Muscle of leg (tissue), 11 donors: ENCODE measurements around the gene NDUFS5. TPM values are rescaled to one million over a fixed set of nuclear protein-coding genes. Genes with fewer than 3 reads are reported as not detected.
"Not testable (repeated sequence)": the region's sequence is repeated elsewhere in the genome, so short reads cannot be mapped to it uniquely, and the experiment has no call there.

ENCODE experiments used
- DNase-seq: peaks from one replicate; pipeline ENCODE4 v3.0.0; 2013
- H3K27ac ChIP-seq: one replicate; pipeline ENCODE4 v1.5.1; 2013; ENCODE audit warnings: mild to moderate bottlenecking, low read length, control low read depth
- H3K27me3 ChIP-seq: one replicate; pipeline ENCODE4 v1.6.1; 2013; ENCODE audit warnings: low read length; ENCODE audit not compliant: control insufficient read depth, insufficient read depth
- H3K36me3 ChIP-seq: one replicate; pipeline ENCODE4 v1.6.1; 2013; ENCODE audit warnings: low read length; ENCODE audit not compliant: control insufficient read depth, insufficient read depth
- H3K4me1 ChIP-seq: one replicate; pipeline ENCODE4 v1.6.1; 2013; ENCODE audit warnings: low read length; ENCODE audit not compliant: control insufficient read depth, insufficient read depth
- H3K4me3 ChIP-seq: one replicate; pipeline ENCODE4 v1.5.1; 2013; ENCODE audit warnings: low read length, control low read depth
- H3K9me3 ChIP-seq: replicated peaks from 2 replicates; pipeline ENCODE4 v1.6.1; 2013; ENCODE audit warnings: low read depth, low read length; ENCODE audit not compliant: control insufficient read depth
- WGBS: methylation state at CpG from one replicate; pipeline ENCODE4 v1.1.5; 2013; ENCODE audit warnings: missing lambda C conversion rate; ENCODE audit not compliant: insufficient coverage; 5-methylcytosine and 5-hydroxymethylcytosine counted together
- polyA plus RNA-seq, 8 donors: library from polyadenylated mRNA; unstranded; fragments of 120-200 nt; gene quantifications; one replicate each; pipeline versions ENCODE4 v1.2.1 to v1.2.3, GENCODE V29; 2013; ENCODE audit warnings: inconsistent platforms in 1 of 8, low replicate concordance in 1 of 8; ENCODE audit not compliant: insufficient read length in 8 of 8, insufficient read depth in 1 of 8
- total RNA-seq: library from RNA; stranded (reverse); fragments of 120-200 nt; gene quantifications from one replicate; pipeline ENCODE4 v1.2.4, GENCODE V29; 2013

The NDUFS5 gene
- total and polyA plus RNA-seq, 9 donors: 248 to 452 (median 292) TPM

- H3K9me3 ChIP-seq: no peaks in the 10 kb centered on the region
- no peak overlapping the region for H3K27ac ChIP-seq
- 91% methylated on average over 10 of the region's 13 CpGs for WGBS
- no peaks in the 10 kb centered on the region for H3K4me1 ChIP-seq
- H3K36me3 ChIP-seq: peaks cover 57% of the 10 kb centered on the region
- no peak overlapping the region for H3K4me3 ChIP-seq
- DNase-seq: no peak
- H3K27me3 ChIP-seq: no peaks in the 10 kb centered on the region
Observed at GRCh38 chr1:39006726-39007645, 19.2 kb upstream of the NDUFS5 start.

- DNase-seq, H3K9me3 ChIP-seq, H3K4me1 ChIP-seq, H3K4me3 ChIP-seq, H3K27me3 ChIP-seq, H3K27ac ChIP-seq: not testable (repeated sequence)
- WGBS: 75% methylated on average over 7 of the region's 8 CpGs
- peaks cover 20% of the 10 kb centered on the region for H3K36me3 ChIP-seq
Observed at GRCh38 chr1:39014956-39015355, 11.2 kb upstream of the NDUFS5 start.

DNA sequence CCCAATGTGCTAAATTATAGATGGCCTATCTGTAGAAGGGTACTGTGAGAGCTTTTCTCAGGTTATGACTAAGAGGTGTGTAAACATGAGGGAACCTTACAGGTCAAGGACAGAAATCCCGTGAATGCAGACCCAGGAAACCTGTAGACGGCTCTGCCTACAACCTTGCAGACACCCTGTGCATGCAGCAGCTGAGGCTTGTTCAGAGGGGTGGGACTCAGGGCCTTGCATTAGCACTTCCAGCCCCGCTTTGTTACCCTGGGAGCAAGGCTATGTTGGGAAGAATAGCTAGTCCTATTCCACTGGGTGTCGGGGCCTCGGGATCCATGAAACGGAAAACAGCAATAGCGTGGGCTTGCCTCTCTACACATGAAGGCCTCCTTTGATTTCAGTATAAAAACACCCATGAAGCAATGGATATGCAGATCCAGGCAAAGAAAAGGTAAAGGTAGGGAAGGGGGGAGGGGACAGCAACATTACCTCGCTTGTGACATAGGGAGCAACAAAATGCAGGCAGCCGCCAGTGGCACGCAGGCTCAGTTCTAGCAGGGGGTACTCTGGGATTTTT lies 9.5 kb upstream of the NDUFS5 start:
- H3K27me3 ChIP-seq: no peaks in the 10 kb centered on the region
- WGBS: 72% methylated on average over 2 of the region's 10 CpGs

DNA sequence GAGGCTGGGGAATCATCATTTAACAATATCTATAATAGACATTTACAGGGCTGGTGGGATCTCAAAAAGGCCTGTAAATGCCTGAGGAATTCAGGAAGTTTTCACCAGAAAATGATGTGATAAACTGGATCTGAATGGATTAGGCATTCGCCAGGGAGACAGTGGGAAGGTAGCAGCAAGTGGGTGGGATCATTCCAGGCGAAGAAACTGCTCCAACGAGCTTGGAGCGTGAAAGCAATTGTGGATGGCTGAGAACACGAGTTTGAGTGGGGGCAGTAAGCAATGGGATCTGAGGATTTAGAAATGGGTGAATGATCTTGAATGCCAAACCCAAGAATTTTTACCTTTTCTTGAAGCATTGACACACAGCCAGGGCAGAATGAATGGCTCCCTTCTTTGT lies 8.9 kb upstream of the NDUFS5 start:
- Histone ChIP-seq H3K36me3 (peaks cover 6% of the 10 kb centered on the region), H3K9me3 (no peaks in the 10 kb centered on the region), H3K4me3 (no peak overlapping the region), H3K4me1 (no peaks in the 10 kb centered on the region), H3K27ac (no peak overlapping the region), H3K27me3 (no peaks in the 10 kb centered on the region)
- WGBS: 76% methylated on average over 4 of the region's 5 CpGs
- no peak for DNase-seq

More for the DNA sequence above, 9.5 kb upstream of the NDUFS5 start:
- H3K27ac ChIP-seq: no peak overlapping the region
- H3K9me3 ChIP-seq: no peaks in the 10 kb centered on the region
- H3K4me1 ChIP-seq: no peaks in the 10 kb centered on the region
- H3K4me3 ChIP-seq: no peak overlapping the region
- DNase-seq: no peak
- peaks cover 6% of the 10 kb centered on the region for H3K36me3 ChIP-seq

DNA sequence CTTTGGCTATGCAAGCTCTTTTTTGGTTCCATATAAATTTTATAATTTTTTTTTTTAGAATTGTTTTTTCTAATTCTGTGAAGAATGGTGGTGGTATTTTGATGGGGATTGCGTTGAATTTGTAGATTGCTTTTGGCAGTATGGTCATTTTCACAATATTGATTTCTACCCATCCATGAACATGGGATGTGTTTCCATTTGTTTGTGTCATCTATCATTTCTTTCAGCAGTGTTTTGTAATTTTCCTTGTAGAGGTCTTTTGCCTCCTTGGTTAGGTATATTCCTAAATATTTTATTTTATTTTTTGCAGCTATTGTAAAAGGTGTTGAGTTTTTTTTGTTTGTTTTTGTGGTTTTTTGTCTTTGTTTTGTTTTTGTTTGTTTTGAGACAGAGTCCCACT lies 5.7 kb upstream of the NDUFS5 start:
- not testable (repeated sequence) for H3K9me3 ChIP-seq, H3K4me1 ChIP-seq, H3K27ac ChIP-seq, DNase-seq, H3K36me3 ChIP-seq, H3K27me3 ChIP-seq, H3K4me3 ChIP-seq
- no CpG with 5 or more reads among the region's 1 CpG for WGBS

- Histone ChIP-seq H3K27me3 (no peaks in the 10 kb centered on the region), H3K4me3 (no peak overlapping the region), H3K4me1 (peaks cover 7% of the 10 kb centered on the region), H3K36me3 (no peaks in the 10 kb centered on the region), H3K27ac (no peak overlapping the region), H3K9me3 (no peaks in the 10 kb centered on the region)
- WGBS: no CpG with 5 or more reads among the region's 1 CpG
- DNase-seq: no peak
Observed at GRCh38 chr1:39021426-39021825, 4.7 kb upstream of the NDUFS5 start.

DNA sequence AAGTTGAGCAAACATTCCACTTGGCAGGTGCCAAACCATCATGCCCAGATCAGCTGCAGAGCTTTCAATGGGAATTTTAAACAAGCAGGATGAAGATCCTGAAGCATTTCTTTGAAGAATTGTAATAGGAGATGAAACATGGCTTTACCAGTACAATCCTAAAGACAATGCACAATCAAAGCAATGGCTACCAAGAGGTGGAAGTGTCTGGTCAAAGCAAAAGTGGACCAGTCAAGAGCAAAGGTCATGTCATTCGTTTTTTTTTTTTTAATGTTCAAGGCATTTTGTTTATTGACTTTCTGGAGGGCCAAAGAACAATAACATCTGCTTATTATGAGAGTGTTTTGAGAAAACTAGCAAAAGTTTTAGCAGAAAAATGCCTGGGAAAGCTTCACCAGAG lies 3.0 kb upstream of the NDUFS5 start:
- Histone ChIP-seq H3K27ac (no peak overlapping the region), H3K4me3 (no peak overlapping the region), H3K27me3 (no peaks in the 10 kb centered on the region), H3K4me1 (peaks cover 9% of the 10 kb centered on the region), H3K36me3 (peaks cover under 1% of the 10 kb centered on the region), H3K9me3 (no peaks in the 10 kb centered on the region)
- WGBS: no CpG with 5 or more reads among the region's 1 CpG
- no peak for DNase-seq

DNA sequence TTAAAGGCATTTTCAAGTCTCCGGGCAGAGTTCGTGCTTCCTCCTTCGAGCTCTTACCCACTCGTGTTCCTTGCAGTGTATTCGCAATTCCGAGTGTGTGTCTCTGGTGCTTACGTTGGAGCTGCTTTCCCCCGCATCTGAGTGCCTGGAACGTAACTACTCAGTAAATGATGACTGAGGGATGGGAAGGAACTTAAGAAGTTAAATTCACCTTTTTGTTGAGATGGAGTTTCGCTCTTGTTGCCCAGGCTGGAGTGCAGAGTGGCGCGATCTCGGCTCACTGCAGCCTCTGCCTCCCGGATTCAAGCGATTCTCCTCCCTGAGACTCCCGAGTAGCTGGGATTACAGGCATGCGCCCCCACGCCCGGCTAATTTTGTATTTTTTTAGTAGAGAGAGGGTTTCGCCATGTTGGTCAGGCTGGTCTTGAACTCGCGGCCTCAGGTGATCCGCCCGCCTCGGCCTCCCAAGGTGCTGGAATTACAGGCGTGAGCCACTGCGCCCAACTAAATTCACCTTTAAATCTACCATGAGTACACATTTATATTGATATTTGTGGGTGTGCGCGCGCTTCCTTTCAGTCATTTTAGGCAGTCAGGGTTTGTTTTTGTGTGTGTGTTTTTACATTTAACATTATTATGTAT lies 837 bp downstream of the NDUFS5 start:
- H3K9me3 ChIP-seq: no peaks in the 10 kb centered on the region
- peak overlapping the region; percentile 84 for H3K4me3 ChIP-seq
- no peak for DNase-seq
- WGBS: 1% methylated on average over 10 of the region's 30 CpGs
- H3K4me1 ChIP-seq: peaks cover 9% of the 10 kb centered on the region
- no peaks in the 10 kb centered on the region for H3K27me3 ChIP-seq
- H3K36me3 ChIP-seq: peaks cover 26% of the 10 kb centered on the region
- H3K27ac ChIP-seq: peak overlapping the region; percentile 99

- Histone ChIP-seq H3K27ac (no peak overlapping the region), H3K9me3 (no peaks in the 10 kb centered on the region), H3K4me3 (no peak overlapping the region), H3K36me3 (peaks cover 59% of the 10 kb centered on the region), H3K27me3 (no peaks in the 10 kb centered on the region), H3K4me1 (no peaks in the 10 kb centered on the region)
- no peak for DNase-seq
- WGBS: no CpG with 5 or more reads among the region's 6 CpGs
Observed at GRCh38 chr1:39034114-39034654, 8.0 kb downstream of the NDUFS5 start.

- Histone ChIP-seq H3K4me1 (no peaks in the 10 kb centered on the region), H3K27me3 (no peaks in the 10 kb centered on the region), H3K9me3 (no peaks in the 10 kb centered on the region), H3K4me3 (no peak overlapping the region), H3K36me3 (peaks cover 51% of the 10 kb centered on the region), H3K27ac (no peak overlapping the region)
- no peak for DNase-seq
- WGBS: 96% methylated on average over 5 of the region's 5 CpGs
Observed at GRCh38 chr1:39036678-39037077, 10.5 kb downstream of the NDUFS5 start.
